ENCODE data around the gene CCDC185. TPM values are rescaled to one million over a fixed set of nuclear protein-coding genes. Genes with fewer than 3 reads are reported as not detected.

Gene CCDC185
- total RNA-seq, 4 donors from 2014 or later: not detected

DNA sequence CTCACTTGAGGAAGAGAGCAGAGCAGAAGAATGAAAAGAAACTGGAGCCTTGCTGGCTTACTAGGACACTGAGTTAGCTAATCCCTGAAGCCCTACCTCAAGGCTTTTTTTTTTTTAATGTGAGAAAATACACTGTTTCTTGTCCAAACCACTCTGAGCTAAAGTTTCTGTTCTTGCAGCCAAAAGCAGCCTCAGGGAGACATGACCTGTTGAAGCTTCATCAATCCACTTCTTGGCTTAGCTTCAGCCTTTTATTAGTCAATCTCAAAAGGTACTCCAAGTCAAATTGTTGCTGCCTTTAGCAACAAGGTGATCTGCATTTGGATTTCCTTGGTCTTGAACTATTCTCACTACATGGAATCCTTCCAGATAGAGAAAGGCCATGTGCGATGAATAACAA lies 33.7 kb downstream of the CCDC185 start:
- DNase-seq (ENCODE audit: low spot score in 2 of 2): no peak
- WGBS, 2 donors: 62 to 64% methylated on average over 1 of the region's 1 CpG
- intact Hi-C loops (cut with DNase I; ENCODE audit: low total_unique reads): no loop called here

DNA sequence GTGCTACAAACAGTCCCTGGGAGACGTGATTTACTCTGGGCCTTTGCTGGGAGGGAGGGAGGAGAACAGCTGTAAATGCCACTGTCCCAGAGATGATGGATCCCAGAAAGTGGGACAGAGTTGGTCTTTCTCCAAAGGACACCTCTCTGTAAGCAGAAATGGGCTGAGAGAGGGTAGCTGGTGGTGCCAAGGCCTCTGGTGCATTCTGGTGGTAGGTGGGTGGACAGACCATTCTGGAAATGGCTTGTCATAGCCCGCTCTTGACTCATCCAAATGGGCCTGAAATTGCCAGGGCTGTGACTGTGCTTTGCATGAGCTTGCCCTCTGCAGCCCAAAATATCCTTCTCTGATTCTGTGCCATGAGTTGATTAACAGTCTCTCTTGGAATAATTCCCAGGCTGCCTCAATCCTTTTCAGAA lies 36.1 kb downstream of the CCDC185 start:
- TF ChIP-seq, protein P1, sequence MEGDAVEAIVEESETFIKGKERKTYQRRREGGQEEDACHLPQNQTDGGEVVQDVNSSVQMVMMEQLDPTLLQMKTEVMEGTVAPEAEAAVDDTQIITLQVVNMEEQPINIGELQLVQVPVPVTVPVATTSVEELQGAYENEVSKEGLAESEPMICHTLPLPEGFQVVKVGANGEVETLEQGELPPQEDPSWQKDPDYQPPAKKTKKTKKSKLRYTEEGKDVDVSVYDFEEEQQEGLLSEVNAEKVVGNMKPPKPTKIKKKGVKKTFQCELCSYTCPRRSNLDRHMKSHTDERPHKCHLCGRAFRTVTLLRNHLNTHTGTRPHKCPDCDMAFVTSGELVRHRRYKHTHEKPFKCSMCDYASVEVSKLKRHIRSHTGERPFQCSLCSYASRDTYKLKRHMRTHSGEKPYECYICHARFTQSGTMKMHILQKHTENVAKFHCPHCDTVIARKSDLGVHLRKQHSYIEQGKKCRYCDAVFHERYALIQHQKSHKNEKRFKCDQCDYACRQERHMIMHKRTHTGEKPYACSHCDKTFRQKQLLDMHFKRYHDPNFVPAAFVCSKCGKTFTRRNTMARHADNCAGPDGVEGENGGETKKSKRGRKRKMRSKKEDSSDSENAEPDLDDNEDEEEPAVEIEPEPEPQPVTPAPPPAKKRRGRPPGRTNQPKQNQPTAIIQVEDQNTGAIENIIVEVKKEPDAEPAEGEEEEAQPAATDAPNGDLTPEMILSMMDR (IDR thresholded peaks at IDR 0.05): no peak
- TF ChIP-seq POLR2A (IDR thresholded peaks at IDR 0.05): no peak
- no peak for DNase-seq (ENCODE audit: low spot score in 2 of 2)
- intact Hi-C loops (cut with DNase I; ENCODE audit: low total_unique reads): no loop called here
- WGBS, 2 donors: 18 to 41% methylated on average over 2 of the region's 2 CpGs
- no peak overlapping the region for H3K4me3 ChIP-seq (ENCODE audit: low read depth, poor library complexity, severe bottlenecking)

More for the DNA sequence above, 33.7 kb downstream of the CCDC185 start:
- no peak overlapping the region for H3K4me3 ChIP-seq (ENCODE audit: low read depth, poor library complexity, severe bottlenecking)
- no peak for TF ChIP-seq POLR2A (IDR thresholded peaks at IDR 0.05)
- TF ChIP-seq, protein P1 (IDR thresholded peaks at IDR 0.05): no peak

DNA sequence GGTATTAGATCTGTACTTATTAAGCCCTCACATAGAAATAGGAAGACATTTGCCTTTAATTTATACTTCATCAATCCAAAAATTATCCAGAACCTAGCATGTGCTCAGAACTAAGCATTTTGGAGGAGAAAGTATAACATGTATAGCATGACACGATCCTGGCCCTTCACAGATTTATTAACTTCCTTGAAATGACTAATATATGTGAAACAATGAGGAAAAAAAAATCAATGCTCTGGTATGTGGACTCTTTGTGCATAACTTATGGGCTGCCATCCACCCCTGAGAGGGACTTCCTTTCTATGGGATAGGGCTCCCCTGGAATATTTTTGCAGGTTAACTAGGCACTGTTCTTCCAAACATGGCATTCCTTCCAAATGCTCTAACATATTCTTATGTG lies 36.6 kb downstream of the CCDC185 start:
- DNase-seq (ENCODE audit: low spot score in 2 of 2): no peak
- H3K4me3 ChIP-seq (ENCODE audit: low read depth, poor library complexity, severe bottlenecking): no peak overlapping the region
- TF ChIP-seq, protein P1 (IDR thresholded peaks at IDR 0.05): no peak
- no peak for TF ChIP-seq POLR2A (IDR thresholded peaks at IDR 0.05)
- WGBS, 2 donors: 15% methylated on average over 1 of the region's 1 CpG
- intact Hi-C loops (cut with DNase I; ENCODE audit: low total_unique reads): no loop called here

DNA sequence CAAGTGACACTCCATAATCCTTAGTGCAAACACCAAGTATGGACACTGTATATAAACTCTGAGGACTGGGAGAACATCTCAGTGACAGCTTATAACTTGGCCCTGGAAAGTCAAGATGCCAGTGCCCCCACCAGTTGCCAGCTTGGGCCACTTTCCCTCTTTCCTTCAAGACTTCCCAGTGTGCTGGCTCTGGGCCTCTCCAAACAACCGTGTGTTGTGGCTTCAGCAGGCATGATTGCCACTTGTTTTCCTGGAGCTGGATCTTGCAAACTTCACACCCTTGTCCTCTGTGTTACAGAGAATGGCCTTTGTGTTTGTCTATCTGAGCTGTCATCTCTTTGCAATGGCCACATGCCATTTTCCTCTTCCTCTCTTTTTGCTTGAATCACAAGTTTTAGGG lies 37.0 kb downstream of the CCDC185 start:
- WGBS, 2 donors: 14 to 24% methylated on average over 1 of the region's 1 CpG
- no peak for DNase-seq (ENCODE audit: low spot score in 2 of 2)
- H3K4me3 ChIP-seq (ENCODE audit: low read depth, poor library complexity, severe bottlenecking): no peak overlapping the region
- TF ChIP-seq POLR2A (IDR thresholded peaks at IDR 0.05): no peak
- TF ChIP-seq, protein P1 (IDR thresholded peaks at IDR 0.05): no peak
- intact Hi-C loops (cut with DNase I; ENCODE audit: low total_unique reads): no loop called here

DNA sequence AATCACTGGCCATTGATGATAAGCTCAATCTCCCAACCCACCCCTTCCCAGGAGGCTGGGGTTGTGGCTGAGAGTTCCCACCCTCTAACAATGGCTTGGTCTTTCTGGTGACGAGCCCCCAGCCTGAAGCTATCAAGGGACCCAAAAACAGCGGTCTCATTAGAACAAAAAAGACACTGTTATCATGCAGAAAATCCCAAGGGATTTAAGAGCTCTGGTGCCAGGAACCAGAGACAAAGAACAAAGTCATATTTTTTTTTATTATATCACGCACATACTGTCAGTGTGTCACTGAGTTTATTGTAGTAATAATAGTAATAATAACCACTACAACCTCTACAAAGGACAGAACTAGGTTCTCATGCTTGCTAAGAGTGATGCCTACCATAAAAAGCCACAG lies 43.9 kb downstream of the CCDC185 start:
- no peak for DNase-seq (ENCODE audit: low spot score in 2 of 2)
- WGBS, 2 donors: 70 to 81% methylated on average over 3 of the region's 3 CpGs
- no peak overlapping the region for H3K4me3 ChIP-seq (ENCODE audit: low read depth, poor library complexity, severe bottlenecking)
- TF ChIP-seq, protein P1 (IDR thresholded peaks at IDR 0.05): no peak
- TF ChIP-seq POLR2A (IDR thresholded peaks at IDR 0.05): no peak
- intact Hi-C loops (cut with DNase I; ENCODE audit: low total_unique reads): no loop called here

DNA sequence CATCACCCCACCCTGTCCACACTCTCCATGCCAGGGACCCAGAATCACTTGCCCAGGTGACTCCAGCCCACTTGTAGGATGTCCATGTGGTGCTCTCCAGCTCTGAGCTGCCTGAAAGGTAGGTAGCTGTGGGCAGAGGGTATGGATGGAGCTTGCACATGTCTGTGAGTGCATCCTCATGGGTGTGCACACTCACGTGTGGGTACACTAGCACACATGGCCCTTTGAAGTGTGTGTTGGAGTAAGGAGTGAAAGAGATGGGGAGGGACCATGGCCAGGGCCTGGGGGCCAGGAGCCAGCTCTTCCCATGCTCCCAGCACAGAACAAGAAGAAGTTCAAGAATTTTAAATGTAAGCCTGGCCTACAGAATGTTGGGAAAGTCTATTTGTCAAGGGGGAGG lies 50.2 kb downstream of the CCDC185 start:
- intact Hi-C loops (cut with DNase I; ENCODE audit: low total_unique reads): no loop called here
- no peak for DNase-seq (ENCODE audit: low spot score in 2 of 2)
- H3K4me3 ChIP-seq (ENCODE audit: low read depth, poor library complexity, severe bottlenecking): no peak overlapping the region
- no peak for TF ChIP-seq POLR2A (IDR thresholded peaks at IDR 0.05)
- TF ChIP-seq, protein P1 (IDR thresholded peaks at IDR 0.05): no peak
- 82 to 100% methylated on average over 1 of the region's 1 CpG for WGBS, 2 donors

Measured in lower leg skin (tissue), 4 donors.